ENCODE results near the gene BNIP3.

BNIP3 gene

GRCh38 chr10:131981429-131982184 is at the start of gene BNIP3:
TSS of gene BNIP3 (minus strand) at chr10:131981923. CDS start at chr10:131981806, 117 bp downstream.
- peak; percentile 95 for DNase-seq (ENCODE audit: low read depth)
- peak within 1 kb of the TSS; percentile 82 for H3K4me3 ChIP-seq (ENCODE audit: low read depth, low read length)
- TF ChIP-seq CTCF (conservative IDR thresholded peaks at IDR 0.05; ENCODE audit: low read depth, low read length): peak; percentile 32

- TF ChIP-seq CTCF (conservative IDR thresholded peaks at IDR 0.05; ENCODE audit: low read depth, low read length): no peak
- no peak for DNase-seq (ENCODE audit: low read depth)
- H3K4me3 ChIP-seq (ENCODE audit: low read depth, low read length): no peak overlapping the region
These were observed 49.3 kb upstream of the BNIP3 start for GRCh38 chr10:132030898-132031463.

GRCh38 chr10:132028706-132029105 is 47.0 kb upstream of the BNIP3 start:
- H3K4me3 ChIP-seq (ENCODE audit: low read depth, low read length): no peak overlapping the region
- no peak for TF ChIP-seq CTCF (conservative IDR thresholded peaks at IDR 0.05; ENCODE audit: low read depth, low read length)
- no peak for DNase-seq (ENCODE audit: low read depth)

GRCh38 chr10:132027423-132027983 is 45.8 kb upstream of the BNIP3 start:
- DNase-seq (ENCODE audit: low read depth): peak; percentile 53
- TF ChIP-seq CTCF (conservative IDR thresholded peaks at IDR 0.05; ENCODE audit: low read depth, low read length): no peak
- H3K4me3 ChIP-seq (ENCODE audit: low read depth, low read length): no peak overlapping the region

GRCh38 chr10:132023092-132023811 is 41.5 kb upstream of the BNIP3 start:
- peak overlapping the region; percentile 37 for H3K4me3 ChIP-seq (ENCODE audit: low read depth, low read length)
- DNase-seq (ENCODE audit: low read depth): peak; percentile 83
- TF ChIP-seq CTCF (conservative IDR thresholded peaks at IDR 0.05; ENCODE audit: low read depth, low read length): peak; percentile 96

- TF ChIP-seq CTCF (conservative IDR thresholded peaks at IDR 0.05; ENCODE audit: low read depth, low read length): no peak
- H3K4me3 ChIP-seq (ENCODE audit: low read depth, low read length): no peak overlapping the region
- no peak for DNase-seq (ENCODE audit: low read depth)
These were observed 40.5 kb upstream of the BNIP3 start for GRCh38 chr10:132022241-132022640.
